DLD1 (cell line): Measurements from ENCODE around the gene CA6.
"Not testable (repeated sequence)": the region's sequence is repeated elsewhere in the genome, so short reads cannot be mapped to it uniquely, and the experiment has no call there.

ENCODE experiments used
- in situ Hi-C: cut with HindIII; loops from 2 replicates; pipeline ENCODE4 v1.10.0; 2017; ENCODE audit warnings: low sequenced_read_pairs

CA6 gene

DNA sequence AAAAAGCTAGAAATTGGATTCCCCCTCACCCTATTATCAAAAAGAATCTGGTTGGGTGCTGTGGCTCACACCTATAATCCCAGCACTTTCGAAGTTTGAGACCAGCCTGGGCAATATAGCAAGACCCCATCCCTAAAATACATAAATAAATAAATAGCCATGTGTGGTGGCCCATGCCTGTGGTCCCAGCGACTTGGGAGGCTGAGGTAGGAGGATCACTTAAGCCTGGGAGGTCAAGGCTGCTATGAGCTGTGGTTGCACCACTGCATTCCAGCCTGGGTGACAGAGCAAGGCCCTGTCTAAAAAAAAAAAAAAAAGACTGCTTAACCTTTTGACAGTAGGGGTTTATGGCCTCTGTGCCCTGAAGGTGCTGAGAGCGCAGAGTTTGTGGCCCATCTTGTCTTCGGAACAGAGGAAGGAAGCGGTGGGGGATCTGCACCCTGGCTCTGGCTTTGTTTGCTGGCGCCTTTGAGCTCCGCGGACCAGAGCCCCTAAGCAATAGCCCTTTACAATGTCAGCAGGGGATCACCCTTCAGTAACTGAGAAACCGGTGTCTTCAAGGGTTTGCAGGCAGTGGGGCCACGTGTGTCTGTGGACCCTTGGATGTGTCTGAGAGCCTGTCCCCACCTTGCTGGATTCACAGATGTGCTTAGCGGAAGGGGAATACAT lies 58.5 kb downstream of the CA6 start:
- in situ Hi-C loops, result no loop called here

DNA sequence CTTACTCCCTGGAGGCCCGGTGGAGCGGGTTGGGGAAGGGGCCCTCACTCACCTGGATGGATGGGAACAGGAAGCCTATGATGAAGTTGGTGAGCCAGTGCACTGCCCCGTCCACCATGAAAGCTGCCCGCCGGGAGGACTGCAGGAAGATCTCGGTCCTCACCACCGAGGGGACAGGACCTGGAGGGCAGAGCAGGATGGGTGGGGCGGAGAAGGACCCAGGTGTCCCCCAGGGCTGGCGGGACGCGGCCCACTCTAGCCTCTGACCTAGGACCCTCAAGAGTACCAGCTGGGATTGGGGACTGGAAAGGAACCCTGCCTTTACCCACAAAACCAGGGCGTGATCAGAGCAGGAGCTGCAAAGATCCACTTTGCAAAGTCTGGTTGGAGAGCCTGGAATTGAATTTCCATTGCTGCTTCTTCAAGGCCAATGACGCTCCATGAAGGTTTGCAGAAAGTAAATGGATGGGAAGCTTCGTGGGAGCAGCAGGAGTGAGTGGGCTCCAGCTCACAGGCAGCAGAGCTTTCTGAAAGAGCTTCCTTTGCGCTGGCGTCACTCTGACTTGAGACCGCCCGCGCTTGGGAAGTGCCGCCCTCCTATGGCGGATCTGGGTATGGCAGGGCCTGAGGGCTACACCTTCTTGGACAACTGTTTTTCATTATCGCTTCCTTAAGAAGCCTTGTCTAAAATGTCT lies 59.2 kb downstream of the CA6 start:
- in situ Hi-C loops, result no loop called here

DNA sequence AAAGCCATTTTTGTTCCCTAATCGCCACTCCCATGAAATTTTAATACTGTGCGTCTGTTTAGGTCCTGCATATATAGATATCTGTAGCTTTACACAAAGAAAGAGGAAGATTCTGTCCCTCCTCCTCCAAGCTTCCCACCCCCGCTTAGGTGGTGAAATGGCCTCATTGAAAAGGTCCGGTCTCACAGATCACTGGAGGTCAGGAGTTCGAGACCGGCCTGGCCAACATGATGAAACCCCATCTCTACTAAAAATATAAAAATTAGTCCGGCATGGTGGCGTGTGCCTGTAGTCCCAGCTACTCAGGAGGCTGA lies 59.7 kb downstream of the CA6 start:
- in situ Hi-C loops, result no loop called here

DNA sequence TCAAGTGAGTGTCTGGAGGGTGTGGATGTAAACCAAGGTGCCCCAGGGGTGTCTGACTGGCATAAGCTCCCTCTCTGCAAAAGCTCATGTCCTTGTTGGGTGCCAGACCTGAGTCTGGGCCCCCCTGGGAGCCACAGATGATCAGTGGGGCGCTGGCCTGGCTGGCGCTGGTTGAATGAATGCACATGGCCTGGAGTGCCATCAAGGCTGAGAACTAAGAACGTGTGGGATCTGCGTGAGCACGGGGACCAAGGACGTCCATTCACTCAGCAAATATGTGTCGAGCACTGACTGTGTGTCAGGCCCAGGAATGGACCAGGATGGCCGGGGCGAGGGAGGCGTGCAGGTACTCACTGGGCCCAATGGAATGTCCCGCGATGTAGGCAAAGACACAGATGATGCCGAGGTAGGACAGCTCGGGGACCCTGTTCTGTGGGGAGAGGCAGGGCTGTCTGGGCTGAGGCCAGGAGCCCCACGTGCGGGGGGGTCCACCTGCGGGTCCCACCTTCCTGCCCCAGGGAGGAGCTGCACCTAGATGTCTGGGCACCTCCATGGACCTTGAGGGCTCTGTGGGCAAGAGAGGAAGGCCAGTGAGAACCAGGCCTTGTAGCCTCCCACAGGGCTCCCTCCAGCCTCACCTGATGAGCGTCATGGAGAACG lies 61.4 kb downstream of the CA6 start:
- in situ Hi-C loops, result no loop called here

DNA sequence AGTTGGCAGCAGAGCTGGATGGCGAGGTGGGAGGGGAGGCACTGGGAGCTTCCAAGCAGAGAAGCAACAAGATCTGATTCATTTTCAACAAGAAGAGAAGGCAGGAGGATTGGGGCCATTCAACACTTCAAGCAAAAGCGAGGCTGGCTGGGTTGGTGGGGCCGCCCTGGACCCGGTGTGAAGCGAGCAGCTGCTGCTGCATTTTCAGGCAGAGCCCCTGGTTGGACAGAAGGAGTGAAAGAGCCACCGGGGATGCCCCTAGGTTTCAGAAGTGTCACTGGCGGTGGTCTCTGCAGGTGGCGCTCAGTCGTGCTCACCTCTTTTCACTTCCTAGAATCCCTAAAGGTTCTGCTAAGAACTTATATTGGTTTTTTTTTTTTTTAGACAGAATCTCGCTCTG lies 62.6 kb downstream of the CA6 start:
- in situ Hi-C loops, result no loop called here

DNA sequence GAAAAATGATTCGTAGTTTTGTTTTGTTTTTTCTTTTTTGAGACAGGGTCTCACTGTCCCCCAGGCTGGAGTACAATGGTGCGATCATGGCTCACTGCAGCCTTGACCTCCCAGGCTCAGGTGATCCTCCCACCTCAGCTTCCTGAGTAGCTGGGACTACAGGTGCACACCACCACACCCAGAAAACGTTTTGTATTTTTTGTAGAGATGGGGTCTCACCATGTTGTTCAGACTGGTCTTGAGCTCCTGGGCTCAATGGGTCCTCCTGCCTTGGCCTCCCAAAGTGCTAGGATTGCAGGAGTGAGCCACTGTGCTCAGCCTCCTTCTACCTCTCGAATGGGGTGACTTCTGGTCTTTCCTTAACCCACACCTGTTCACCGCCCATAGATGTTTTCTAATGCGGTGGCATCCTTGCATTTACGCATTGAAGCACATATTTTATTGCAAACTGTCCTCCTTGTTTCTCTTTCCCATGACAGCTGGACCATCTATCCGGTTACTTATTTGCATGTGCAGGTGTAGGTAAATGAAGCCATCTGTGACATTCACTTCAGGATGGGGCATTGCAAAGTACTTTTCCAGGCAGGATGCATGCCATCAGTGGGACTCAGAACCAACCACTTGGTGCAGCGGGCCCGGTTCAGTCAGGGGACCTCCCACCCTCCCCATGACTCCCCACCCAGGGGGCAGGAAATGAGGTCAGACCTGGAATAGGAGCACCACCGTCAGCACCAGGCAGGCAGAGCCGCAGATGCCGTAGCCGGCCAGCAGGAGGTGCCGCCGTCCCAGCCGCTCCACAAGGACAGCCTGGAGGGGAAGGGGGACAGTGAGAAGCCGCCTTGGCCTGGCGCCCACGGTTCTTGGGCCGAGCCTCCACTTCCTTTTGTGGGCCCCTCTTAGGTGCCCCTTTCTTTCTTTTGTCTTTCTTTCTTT lies 64.0 kb downstream of the CA6 start:
- in situ Hi-C loops, result no loop called here

DNA sequence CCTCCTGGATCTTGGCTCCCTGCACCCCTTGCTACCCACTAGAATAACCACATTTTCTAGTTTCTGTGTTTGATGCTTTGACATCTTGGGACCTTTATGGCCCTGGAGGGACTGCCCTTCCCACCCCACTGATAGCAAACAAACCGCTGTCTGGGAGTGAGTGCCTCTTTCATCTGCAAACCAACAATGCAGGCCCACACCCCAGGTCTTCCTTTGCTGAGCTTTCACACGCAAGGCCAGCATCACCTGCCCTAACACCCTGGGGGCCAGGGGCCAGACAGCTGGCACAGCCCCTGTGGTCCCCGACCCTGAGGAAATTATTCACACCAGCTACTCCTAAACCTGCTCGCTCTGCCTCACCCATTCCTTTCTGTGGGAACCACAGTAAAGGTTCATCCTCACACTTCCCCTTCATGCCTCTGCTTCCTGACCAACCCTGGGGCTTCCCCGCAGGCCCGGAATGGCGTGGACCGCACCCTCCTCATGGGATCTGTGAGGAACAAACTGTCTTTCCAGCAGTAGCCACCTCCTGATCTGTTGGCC lies 65.2 kb downstream of the CA6 start:
- in situ Hi-C loops, result no loop called here

DNA sequence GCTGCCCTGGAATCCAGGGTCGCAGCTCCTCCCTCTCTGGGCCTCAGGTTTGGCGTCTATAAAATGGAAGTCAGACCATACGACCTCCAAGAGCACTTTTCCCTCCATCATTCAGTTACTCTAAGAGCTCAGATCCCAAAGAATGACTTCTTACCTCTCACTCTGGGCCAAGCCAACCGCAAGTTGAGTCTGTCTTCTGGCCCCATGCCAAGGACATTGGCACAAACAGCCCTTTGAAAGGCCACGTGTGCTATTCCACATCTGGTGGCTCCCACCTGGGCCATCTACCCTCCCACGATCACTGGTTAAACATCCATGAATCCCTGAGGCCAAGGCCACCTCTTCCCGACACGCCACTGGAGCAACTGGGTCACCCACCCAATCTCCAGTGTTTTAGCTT lies 68.2 kb downstream of the CA6 start:
- in situ Hi-C loops, result no loop called here

DNA sequence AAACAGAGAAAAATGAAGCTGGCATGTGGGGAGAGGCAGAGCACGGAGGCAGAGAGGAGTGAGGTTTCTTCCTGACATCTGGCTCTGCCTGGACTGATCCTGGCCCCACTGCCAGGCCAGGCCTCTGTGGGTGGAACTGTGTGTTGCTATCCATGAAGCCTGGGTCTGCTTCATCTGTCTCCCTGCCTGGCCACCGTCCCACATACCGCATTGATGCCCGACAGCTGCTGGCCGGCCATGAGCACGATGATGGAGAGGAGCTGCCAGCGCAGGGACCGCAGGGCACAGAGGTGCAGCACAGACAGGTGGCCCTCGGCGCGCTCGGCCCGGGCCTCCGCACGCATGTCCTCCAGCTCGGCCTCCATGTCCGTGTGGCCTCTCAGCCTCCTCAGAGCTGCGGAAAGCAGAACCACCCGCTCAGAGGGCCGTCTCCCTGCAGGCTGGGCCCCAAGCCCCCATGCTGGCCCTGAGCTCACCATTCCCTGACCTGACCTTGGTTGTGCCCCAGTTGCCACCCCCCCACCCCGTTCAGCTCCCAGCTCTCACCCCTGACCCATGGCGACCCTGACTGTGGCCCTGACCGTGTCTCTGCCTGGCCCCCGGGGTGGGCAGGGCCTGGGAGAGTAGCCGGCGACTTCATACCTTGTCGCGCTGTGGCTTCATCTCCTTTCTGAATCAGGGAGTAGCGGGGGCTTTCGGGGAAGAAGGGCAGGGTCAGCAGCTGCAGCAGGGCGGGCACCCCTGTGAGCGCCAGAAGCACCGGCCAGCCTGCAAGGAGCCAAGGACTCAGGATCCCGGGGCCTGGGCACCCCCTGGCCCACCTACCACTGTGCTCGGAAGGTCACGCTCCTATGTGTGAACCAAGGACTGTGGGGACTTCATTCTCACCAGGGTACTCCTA lies 69.1 kb downstream of the CA6 start:
- in situ Hi-C loops, result no loop called here

DNA sequence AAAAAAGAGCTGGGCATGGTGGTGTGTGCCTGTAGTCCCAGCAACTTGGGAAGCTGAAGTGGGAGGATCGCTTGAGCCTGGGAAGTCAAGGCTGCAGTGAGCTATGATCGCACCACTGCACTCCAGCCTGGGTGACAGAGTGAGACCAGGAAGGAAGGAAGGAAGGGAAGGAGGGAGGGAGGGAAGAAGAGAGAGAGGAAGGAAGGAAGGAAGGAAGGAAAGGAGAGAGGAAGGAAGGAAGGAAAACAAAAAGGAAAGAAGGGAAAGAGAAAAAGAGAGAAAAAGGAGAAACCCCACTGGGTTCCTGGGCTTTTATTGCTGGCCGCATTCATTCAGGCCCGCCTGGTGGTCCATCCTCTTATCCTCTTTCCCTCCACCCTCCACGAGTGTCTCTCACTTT lies 70.8 kb downstream of the CA6 start:
- in situ Hi-C loops, result no loop called here

DNA sequence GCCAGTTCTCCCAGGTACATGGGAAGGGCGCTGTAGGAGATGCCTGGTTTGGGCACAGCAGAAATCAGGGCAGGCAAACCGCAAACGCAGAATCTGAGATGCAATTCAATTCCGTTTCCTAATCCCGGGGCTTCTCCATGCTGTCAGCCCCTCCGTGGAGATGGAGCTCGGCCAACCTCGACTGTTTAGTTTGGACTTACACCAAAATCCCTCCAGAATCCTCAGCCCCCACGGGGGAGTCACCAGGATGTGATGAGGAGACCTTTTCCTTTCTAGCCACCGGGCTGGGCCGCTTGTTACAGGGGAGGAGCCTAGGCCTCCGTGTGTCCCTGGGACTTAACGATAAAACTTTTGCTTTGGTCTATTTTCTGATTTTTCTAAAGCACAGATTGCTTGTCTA lies 72.7 kb downstream of the CA6 start:
- in situ Hi-C loops, result no loop called here

DNA sequence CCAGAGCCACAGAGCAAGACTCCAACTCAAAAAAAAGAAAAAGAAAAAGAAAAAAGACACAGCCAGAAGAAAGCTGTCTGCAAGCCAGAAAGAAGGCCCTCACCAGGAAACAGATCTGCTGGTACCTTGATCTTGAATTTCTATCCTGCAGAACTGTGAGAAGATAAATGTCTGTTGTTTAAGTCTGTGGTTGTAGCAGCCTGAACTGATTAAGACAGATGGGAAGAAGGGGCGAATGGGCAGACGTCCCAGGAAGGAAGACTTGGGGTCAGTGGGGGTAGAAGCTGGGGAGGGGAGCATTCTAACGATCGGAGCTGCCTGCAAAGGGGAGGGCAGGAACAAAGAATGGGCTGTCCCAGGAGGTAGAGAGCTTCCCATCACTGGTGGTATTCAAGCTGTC lies 74.2 kb downstream of the CA6 start:
- in situ Hi-C loops, result no loop called here

DNA sequence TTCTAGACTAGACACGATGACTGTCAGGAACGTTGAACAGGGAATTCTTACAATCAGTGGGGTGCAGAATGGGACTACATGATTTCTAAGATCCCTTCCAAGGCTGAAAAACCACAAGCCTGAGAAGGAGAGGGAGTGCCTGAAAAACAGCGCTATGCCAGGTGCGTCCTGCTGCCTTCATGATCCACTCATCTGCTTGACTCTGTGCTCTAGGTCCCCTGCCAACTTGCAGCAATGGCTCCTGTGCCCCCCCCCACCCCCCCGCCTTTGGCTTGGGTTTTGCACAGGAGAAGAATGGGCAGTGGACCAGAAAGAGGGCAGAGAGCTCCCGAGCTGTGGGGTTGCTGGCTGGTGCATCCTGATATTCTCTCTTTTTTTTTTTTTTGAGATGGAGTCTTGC lies 74.6 kb downstream of the CA6 start:
- in situ Hi-C loops, result no loop called here

DNA sequence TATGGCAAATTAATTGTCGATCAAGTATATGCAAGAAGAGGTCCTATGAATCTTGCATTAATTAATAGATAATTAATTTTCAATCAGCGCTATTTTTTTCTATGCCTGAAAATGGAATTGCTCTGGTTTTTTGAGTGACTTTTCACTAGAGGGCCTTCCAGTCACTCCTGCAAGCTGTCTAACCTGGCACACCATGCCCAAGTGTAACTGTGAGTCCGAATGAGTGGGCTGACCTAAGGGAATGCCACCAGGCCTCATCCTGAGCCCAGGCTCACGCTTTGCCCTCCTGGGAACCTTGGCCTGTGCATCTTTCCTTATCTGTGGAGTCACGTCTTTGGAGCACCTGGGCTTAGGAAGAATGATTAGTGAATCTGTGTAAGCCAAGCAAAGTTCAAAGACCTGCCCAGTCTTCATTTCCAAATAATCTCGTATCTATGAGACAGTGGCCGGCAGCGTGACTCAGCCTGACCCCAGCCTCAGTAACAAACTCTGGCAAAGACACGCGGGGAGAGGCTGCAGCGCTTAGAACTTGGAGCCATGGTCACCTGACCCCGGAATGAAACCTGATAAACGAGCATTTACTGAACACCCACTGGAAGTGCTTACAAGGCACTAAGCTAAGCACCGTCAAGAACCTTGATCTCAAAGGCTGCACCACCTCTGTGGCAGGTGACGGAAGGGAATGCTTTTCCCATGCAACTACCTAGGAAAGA lies 76.5 kb downstream of the CA6 start:
- in situ Hi-C loops, result not testable (repeated sequence)

DNA sequence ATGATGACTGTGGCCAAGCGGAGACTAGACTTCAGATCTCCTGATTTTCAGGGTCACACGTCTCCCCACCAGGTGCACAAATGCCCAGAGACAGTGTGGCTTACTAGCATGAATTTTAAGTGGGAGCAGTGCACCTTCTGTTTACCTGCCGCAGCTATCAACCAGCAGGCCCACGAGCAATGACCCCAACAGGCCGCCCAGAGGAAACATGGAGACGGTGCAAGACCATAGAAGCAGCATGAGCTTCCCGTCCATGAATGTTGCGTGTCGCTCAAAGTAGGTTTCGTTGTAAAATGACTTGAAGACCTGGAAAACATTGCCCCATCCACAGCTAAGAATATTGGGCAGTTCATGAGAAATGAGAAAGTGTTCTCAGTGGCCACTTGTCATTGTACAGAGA lies 77.1 kb downstream of the CA6 start:
- in situ Hi-C loops, result no loop called here
